GM13976 (cell line): ENCODE data around the gene KCND3.

ENCODE experiments used
- DNase-seq: peaks from one replicate; pipeline ENCODE4 v3.0.0; 2012; ENCODE audit warnings: low spot score
- CTCF ChIP-seq: IDR thresholded peaks from 2 replicates; pipeline ENCODE4 v1.5.1; 2012; ENCODE audit warnings: borderline replicate concordance, mild to moderate bottlenecking; ENCODE audit not compliant: insufficient read depth; ENCODE audit errors: extremely low read depth, missing control alignments, control extremely low read depth
- in situ Hi-C: fragments of 300-500 bp; cut with MboI; formaldehyde crosslinking; loops from one replicate; pipeline ENCODE4 v1.12.0; 2022; ENCODE audit warnings: low sequenced_read_pairs, mixed read lengths, inconsistent platforms; ENCODE audit not compliant: unreplicated experiment

KCND3 gene

DNA sequence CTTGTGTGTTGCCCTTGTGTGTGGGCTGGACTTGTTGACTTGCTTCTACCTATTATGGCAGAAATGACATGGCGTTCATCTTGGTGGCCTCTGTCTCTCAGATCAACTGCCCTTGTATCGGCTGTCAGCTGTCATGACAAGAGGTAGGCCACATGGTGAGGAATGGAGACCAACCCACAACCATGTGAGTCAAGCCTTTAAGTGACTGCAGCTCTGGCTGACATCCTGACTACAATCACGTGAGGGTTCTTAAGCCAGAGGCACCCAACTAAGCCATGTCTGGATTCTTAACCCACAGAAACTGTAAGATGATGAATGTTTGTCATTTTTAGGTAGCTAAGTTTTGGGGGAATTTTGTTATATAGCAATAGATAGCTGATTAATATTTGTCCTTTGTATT lies 82.1 kb downstream of the KCND3 start:
- DNase-seq: no peak
- no peak for TF ChIP-seq CTCF
- in situ Hi-C loops: no loop called here

DNA sequence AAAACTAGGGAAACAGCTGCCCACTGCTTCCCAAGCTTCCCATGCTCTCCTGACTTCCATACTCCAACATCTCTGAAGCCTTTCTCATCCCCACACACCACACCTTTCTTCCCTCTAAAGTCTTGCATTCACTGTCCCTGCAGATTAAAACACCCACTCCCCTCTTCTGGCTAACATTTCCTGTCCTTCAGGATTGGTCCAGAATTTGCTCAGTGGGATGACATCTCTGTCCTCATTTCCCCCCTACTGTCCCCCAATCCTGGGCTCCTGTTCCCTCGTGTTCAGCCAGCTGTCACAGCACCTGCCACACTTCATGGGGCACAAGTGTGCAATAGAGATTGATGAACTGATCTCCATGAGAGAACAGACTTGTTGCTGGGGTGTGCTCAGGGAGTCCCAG lies 82.7 kb downstream of the KCND3 start:
- in situ Hi-C loops: no loop called here
- no peak for DNase-seq
- TF ChIP-seq CTCF: no peak

DNA sequence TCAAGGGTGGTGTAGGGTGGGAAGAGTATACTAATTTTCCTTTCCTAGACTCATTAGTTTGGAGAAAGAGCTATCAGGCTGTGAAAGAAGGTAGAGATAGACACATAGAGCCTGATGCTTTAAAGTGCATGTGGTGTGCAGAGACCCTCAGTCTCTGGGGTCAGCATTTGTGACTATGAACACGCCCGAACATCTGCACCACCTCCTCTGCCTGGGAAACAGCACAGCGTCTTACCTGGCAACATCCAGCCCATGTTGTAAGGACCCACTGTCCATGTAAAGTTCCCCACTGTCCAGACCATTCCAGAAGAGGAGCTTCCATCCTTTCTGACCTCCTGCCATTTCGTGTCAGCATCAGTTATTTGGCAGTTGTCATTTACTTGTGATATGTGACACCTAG lies 83.4 kb downstream of the KCND3 start:
- DNase-seq: no peak
- in situ Hi-C loops: no loop called here
- no peak for TF ChIP-seq CTCF

DNA sequence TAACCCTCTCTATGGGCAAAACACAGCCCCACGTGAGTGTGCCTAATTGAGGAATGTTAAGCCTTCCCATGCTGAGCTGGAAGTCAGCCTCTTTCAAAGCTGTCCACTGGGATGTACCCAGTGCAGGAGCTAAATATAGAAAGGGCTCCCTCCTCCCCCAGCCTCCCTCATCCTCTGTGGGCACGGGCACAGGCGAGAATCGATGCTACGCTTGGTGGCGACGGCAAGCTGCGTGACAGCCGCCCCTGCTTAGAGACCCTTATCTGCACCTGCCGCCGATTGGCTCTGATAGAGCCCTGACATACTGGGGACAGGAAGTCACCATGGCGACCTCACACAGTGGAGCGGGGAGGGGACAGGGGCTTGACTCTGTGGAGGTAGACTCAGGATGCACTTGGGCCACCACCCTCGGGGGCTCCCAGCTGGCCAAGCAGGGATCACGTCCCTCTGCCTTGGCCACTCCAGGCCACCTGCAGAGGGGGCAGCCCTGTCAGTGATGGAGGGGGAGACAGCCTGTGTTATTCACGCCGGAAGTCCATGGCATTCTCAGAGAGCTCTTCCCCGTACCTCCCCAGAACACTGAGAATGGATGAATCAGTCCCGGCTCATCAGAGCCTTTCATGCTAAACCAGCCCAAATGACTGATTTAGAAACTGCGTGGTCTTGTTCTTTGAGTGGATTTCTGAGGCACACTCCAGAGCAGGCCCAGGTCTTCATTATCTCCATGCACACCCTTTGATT lies 84.8 kb downstream of the KCND3 start:
- no peak for DNase-seq
- in situ Hi-C loops: no loop called here
- no peak for TF ChIP-seq CTCF

DNA sequence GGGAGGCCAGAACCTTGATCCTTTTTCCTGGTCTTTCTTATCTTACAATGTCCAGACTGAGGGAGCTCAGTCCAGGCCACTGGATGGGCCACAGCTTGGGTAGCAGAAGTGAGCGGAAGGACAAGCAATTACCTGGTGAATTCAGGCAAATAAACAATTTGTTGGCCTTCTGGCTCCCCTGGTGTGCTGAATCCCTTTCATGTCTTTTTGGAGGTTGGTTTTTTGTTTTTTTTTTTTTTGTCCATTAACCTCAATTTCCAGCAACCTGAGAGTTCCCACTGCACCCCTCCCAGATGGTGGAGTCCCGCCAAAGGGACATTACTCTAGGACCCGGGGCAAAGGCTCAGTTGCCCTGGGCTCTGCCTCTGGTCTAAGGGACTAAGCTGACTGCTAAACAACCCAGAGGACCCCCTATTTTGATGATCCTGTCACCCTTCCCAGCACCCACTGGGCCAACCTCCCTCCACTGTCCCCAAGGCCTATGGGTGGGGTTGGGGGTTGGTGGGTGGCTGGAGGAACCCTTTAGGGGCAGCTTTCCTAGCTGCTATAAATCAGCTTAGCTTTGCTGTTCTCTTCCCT lies 85.5 kb downstream of the KCND3 start:
- TF ChIP-seq CTCF: no peak
- DNase-seq: no peak
- in situ Hi-C loops: no loop called here

GRCh38 chr1:111903148-111903870 lies 86.2 kb downstream of the KCND3 start:
- no peak for DNase-seq
- in situ Hi-C loops: no loop called here

More at GRCh38 chr1:111903148-111903870, 86.2 kb downstream of the KCND3 start:
- TF ChIP-seq CTCF: no peak
